Measurements from ENCODE around the gene MBOAT1. TPM values are rescaled to one million over a fixed set of nuclear protein-coding genes. Genes with fewer than 3 reads are reported as not detected.

Gene MBOAT1
- polyA plus RNA-seq, 1 donor (not counting 4 experiments of a cell fraction or from before 2014, with no cell fraction given): 4.9 TPM

GRCh38 chr6:20056350-20056992 is 155.8 kb downstream of the MBOAT1 start:
- H3K4me1 ChIP-seq (ENCODE audit: control insufficient read depth, extremely low read depth, insufficient read depth, low read length): no peaks in the 10 kb centered on the region
- no peaks in the 10 kb centered on the region for H3K9me3 ChIP-seq (ENCODE audit: control insufficient read depth, low read depth, low read length)
- FAIRE-seq (peak; percentile 70), DNase-seq (ENCODE audit: low read depth, low spot score) (no peak)
- H3K9me1 ChIP-seq (ENCODE audit: control insufficient read depth, extremely low read depth, insufficient read depth, low read length): no peaks in the 10 kb centered on the region
- H2AFZ ChIP-seq (ENCODE audit: control insufficient read depth, low read length): no peak overlapping the region
- peak in 2 of 3 experiments; percentile 45 to 53 for TF ChIP-seq CTCF (optimal IDR thresholded peaks at IDR 0.05 in 1 of 3, IDR thresholded peaks at IDR 0.05 in 1 of 3, conservative IDR thresholded peaks at IDR 0.05 in 1 of 3; ENCODE audit: extremely low read depth in 1 of 3, insufficient read depth in 2 of 3, low read length in 3 of 3)
- no peak for TF ChIP-seq EZH2 (IDR thresholded peaks at IDR 0.05; ENCODE audit: low read length)
- H3K9ac ChIP-seq (ENCODE audit: control insufficient read depth, extremely low read depth, insufficient read depth, low read length): no peak overlapping the region
- H3K4me3 ChIP-seq (ENCODE audit: control insufficient read depth in 2 of 3, extremely low read depth in 1 of 3, insufficient read depth in 2 of 3, low read depth in 1 of 3, low read length in 3 of 3): no peak overlapping the region
- H3K36me3 ChIP-seq (ENCODE audit: control insufficient read depth in 2 of 2, extremely low read depth in 1 of 2, insufficient read depth in 2 of 2, low read length in 2 of 2): no peaks in the 10 kb centered on the region
- no peaks in the 10 kb centered on the region for H3K27me3 ChIP-seq (ENCODE audit: control insufficient read depth, extremely low read depth, insufficient read depth, low read length)
- no peak overlapping the region for H3K27ac ChIP-seq (ENCODE audit: control insufficient read depth, insufficient read depth, low read length)
- H3K4me2 ChIP-seq (ENCODE audit: control insufficient read depth, extremely low read depth, insufficient read depth, low read depth, low read length): no peak overlapping the region
- dilution Hi-C loops (cut with MboI; ENCODE audit: extremely low pct_ligation_motif_present, low sequenced_read_pairs): no loop called here
- H4K20me1 ChIP-seq (ENCODE audit: control insufficient read depth, extremely low read depth, insufficient read depth, low read length): no peaks in the 10 kb centered on the region
- no peaks in the 10 kb centered on the region for H3K79me2 ChIP-seq (ENCODE audit: control insufficient read depth, insufficient read depth, low read length)

GRCh38 chr6:20055916-20056315 is 156.4 kb downstream of the MBOAT1 start:
- TF ChIP-seq EZH2 (IDR thresholded peaks at IDR 0.05; ENCODE audit: low read length) (no peak), CTCF (optimal IDR thresholded peaks at IDR 0.05 in 1 of 3, IDR thresholded peaks at IDR 0.05 in 1 of 3, conservative IDR thresholded peaks at IDR 0.05 in 1 of 3; ENCODE audit: extremely low read depth in 1 of 3, insufficient read depth in 2 of 3, low read length in 3 of 3) (no peak)
- Histone ChIP-seq H3K79me2 (ENCODE audit: control insufficient read depth, insufficient read depth, low read length) (no peaks in the 10 kb centered on the region), H3K9ac (ENCODE audit: control insufficient read depth, extremely low read depth, insufficient read depth, low read length) (no peak overlapping the region), H3K9me1 (ENCODE audit: control insufficient read depth, extremely low read depth, insufficient read depth, low read length) (no peaks in the 10 kb centered on the region), H3K27ac (ENCODE audit: control insufficient read depth, insufficient read depth, low read length) (no peak overlapping the region), H3K9me3 (ENCODE audit: control insufficient read depth, low read depth, low read length) (no peaks in the 10 kb centered on the region), H3K27me3 (ENCODE audit: control insufficient read depth, extremely low read depth, insufficient read depth, low read length) (no peaks in the 10 kb centered on the region), H4K20me1 (ENCODE audit: control insufficient read depth, extremely low read depth, insufficient read depth, low read length) (no peaks in the 10 kb centered on the region), H3K4me1 (ENCODE audit: control insufficient read depth, extremely low read depth, insufficient read depth, low read length) (no peaks in the 10 kb centered on the region), H3K4me2 (ENCODE audit: control insufficient read depth, extremely low read depth, insufficient read depth, low read depth, low read length) (no peak overlapping the region), H2AFZ (ENCODE audit: control insufficient read depth, low read length) (no peak overlapping the region), H3K4me3 (ENCODE audit: control insufficient read depth in 2 of 3, extremely low read depth in 1 of 3, insufficient read depth in 2 of 3, low read depth in 1 of 3, low read length in 3 of 3) (no peak overlapping the region), H3K36me3 (ENCODE audit: control insufficient read depth in 2 of 2, extremely low read depth in 1 of 2, insufficient read depth in 2 of 2, low read length in 2 of 2) (no peaks in the 10 kb centered on the region)
- no peak for DNase-seq (ENCODE audit: low read depth, low spot score)
- FAIRE-seq: no peak
- dilution Hi-C loops (cut with MboI; ENCODE audit: extremely low pct_ligation_motif_present, low sequenced_read_pairs): no loop called here

Other genes starting within 250 kb of the MBOAT1 start
- gene E2F3, start 189.4 kb upstream of the MBOAT1 start, polyA plus RNA-seq: 9.1 to 14.6 TPM (median 14.6 TPM) in 3 replicates